ENCODE data around the gene MED13.

MED13 gene

DNA sequence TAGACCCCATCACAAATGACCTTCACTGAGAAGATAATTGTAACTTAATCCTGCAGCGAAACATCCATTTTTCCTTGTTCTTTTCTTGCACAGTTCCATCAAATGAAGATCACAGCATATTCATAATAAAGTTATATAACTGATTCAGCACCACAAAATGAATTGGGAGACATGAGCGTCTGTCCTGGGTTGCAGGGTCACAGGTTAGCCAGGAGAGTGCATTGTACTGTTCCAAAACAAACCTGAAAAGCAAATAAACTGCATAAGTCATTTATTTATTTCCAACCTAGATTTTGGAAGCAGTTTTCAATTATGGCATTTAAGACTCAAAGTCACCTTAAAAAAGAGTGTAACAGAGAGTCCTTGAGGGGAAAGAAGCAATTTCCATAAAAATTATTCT, 118.7 kb downstream of the MED13 start:
- Histone ChIP-seq H3K27ac (no peak overlapping the region), H3K36me3 (ENCODE audit: insufficient read depth) (peaks cover 7% of the 10 kb centered on the region; the same call in 1 of the 2 replicates), H2AFZ (ENCODE audit: low read depth) (no peak overlapping the region), H3K4me1 (ENCODE audit: low read depth, poor library complexity, severe bottlenecking) (no peaks in the 10 kb centered on the region), H3K4me3 (IDR thresholded peaks at IDR 0.05; ENCODE audit: insufficient read depth, low read depth, low read length) (no peak overlapping the region), H3K27me3 (ENCODE audit: insufficient read depth, low read depth) (no peaks in the 10 kb centered on the region), H3K9ac (no peak overlapping the region), H3K79me2 (ENCODE audit: insufficient read depth, low read depth) (no peaks in the 10 kb centered on the region), H3K4me2 (no peak overlapping the region), H4K20me1 (ENCODE audit: insufficient read depth) (no peaks in the 10 kb centered on the region)
- TF ChIP-seq CTCF (conservative IDR thresholded peaks at IDR 0.05; ENCODE audit: low read depth, low read length): no peak

- H3K36me3 ChIP-seq (ENCODE audit: insufficient read depth): peaks cover 7% of the 10 kb centered on the region; the same call in 1 of the 2 replicates
- no peak overlapping the region for H3K4me3 ChIP-seq (IDR thresholded peaks at IDR 0.05; ENCODE audit: insufficient read depth, low read depth, low read length)
- no peak for TF ChIP-seq CTCF (conservative IDR thresholded peaks at IDR 0.05; ENCODE audit: low read depth, low read length)
- no peaks in the 10 kb centered on the region for H3K4me1 ChIP-seq (ENCODE audit: low read depth, poor library complexity, severe bottlenecking)
- H4K20me1 ChIP-seq (ENCODE audit: insufficient read depth): no peaks in the 10 kb centered on the region
- no peak overlapping the region for H3K4me2 ChIP-seq
- no peak overlapping the region for H2AFZ ChIP-seq (ENCODE audit: low read depth)
- H3K79me2 ChIP-seq (ENCODE audit: insufficient read depth, low read depth): no peaks in the 10 kb centered on the region
- no peaks in the 10 kb centered on the region for H3K27me3 ChIP-seq (ENCODE audit: insufficient read depth, low read depth)
- no peak overlapping the region for H3K27ac ChIP-seq
- H3K9ac ChIP-seq: no peak overlapping the region
Measured at GRCh38 chr17:61943117-61943516, 122.0 kb downstream of the MED13 start.

GRCh38 chr17:61942085-61942484, 123.0 kb downstream of the MED13 start:
- Histone ChIP-seq H3K36me3 (ENCODE audit: insufficient read depth) (peaks cover 7% of the 10 kb centered on the region; the same call in 1 of the 2 replicates), H3K4me3 (IDR thresholded peaks at IDR 0.05; ENCODE audit: insufficient read depth, low read depth, low read length) (no peak overlapping the region), H3K4me1 (ENCODE audit: low read depth, poor library complexity, severe bottlenecking) (no peaks in the 10 kb centered on the region), H3K27ac (no peak overlapping the region), H3K9ac (no peak overlapping the region), H4K20me1 (ENCODE audit: insufficient read depth) (no peaks in the 10 kb centered on the region), H3K27me3 (ENCODE audit: insufficient read depth, low read depth) (no peaks in the 10 kb centered on the region), H2AFZ (ENCODE audit: low read depth) (no peak overlapping the region), H3K79me2 (ENCODE audit: insufficient read depth, low read depth) (no peaks in the 10 kb centered on the region), H3K4me2 (no peak overlapping the region)
- TF ChIP-seq CTCF (conservative IDR thresholded peaks at IDR 0.05; ENCODE audit: low read depth, low read length): no peak

DNA sequence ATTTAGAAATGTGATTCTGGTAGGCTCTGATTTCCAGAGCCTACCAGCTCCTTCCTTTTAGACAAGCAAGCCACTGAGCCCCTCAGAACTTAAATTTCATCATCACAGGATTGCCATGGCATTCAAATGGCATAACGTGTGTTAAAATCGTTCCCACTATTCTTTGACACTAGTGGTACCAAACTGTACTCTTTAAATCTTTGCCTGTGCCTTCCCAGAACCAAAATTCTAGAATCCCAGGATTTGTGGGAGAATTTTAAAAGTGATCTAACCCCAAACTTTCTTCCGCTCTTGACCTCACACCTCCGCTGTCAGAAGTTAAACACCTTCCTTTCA, 137.0 kb downstream of the MED13 start:
- Histone ChIP-seq H3K9ac (peak overlapping the region; percentile 89; the same call in 1 of the 2 replicates), H3K79me2 (ENCODE audit: insufficient read depth, low read depth) (peaks cover 11% of the 10 kb centered on the region; the same call in 1 of the 2 replicates), H3K27me3 (ENCODE audit: insufficient read depth, low read depth) (no peaks in the 10 kb centered on the region), H3K36me3 (ENCODE audit: insufficient read depth) (no peaks in the 10 kb centered on the region), H3K27ac (peak overlapping the region; percentile 79; the same call in 1 of the 2 replicates), H3K4me2 (peak overlapping the region; percentile 92), H3K4me1 (ENCODE audit: low read depth, poor library complexity, severe bottlenecking) (peaks cover 17% of the 10 kb centered on the region), H4K20me1 (ENCODE audit: insufficient read depth) (no peaks in the 10 kb centered on the region), H2AFZ (ENCODE audit: low read depth) (peak overlapping the region; percentile 70), H3K4me3 (IDR thresholded peaks at IDR 0.05; ENCODE audit: insufficient read depth, low read depth, low read length) (no peak overlapping the region)
- TF ChIP-seq CTCF (conservative IDR thresholded peaks at IDR 0.05; ENCODE audit: low read depth, low read length): no peak

Data from KMS-11 (cell line).